HG03575 (cell line): ENCODE data around the gene PHB1.
"Not testable (repeated sequence)": the region's sequence is repeated elsewhere in the genome, so short reads cannot be mapped to it uniquely, and the experiment has no call there.

Experiments used
- ATAC-seq: cut with Tn5 transposase; IDR thresholded peaks from one replicate; pipeline ENCODE4 v1.9.1; 2021; ENCODE audit not compliant: unreplicated experiment, insufficient number of reproducible peaks, low FRiP score; ENCODE audit errors: extremely low read depth

The PHB1 gene

DNA sequence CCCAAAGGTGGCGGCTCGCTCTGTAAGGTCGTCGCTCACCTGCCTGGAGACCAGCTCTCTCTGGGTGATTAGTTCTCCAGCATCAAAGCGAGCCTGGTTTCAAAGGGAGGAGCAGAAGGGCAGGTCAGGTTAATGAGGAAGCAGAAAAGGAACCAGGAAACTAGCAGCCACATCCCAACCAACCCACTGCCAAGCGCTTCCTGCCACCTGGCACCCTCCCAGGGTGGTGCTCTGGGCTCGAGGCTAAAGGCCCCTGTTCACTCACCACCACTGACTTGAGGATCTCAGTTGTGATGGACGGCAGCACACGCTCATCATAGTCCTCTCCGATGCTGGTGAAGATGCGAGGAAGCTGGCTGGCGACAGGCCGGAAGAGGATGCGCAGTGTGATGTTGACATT lies 5.6 kb downstream of the PHB1 start:
- no peak for ATAC-seq

DNA sequence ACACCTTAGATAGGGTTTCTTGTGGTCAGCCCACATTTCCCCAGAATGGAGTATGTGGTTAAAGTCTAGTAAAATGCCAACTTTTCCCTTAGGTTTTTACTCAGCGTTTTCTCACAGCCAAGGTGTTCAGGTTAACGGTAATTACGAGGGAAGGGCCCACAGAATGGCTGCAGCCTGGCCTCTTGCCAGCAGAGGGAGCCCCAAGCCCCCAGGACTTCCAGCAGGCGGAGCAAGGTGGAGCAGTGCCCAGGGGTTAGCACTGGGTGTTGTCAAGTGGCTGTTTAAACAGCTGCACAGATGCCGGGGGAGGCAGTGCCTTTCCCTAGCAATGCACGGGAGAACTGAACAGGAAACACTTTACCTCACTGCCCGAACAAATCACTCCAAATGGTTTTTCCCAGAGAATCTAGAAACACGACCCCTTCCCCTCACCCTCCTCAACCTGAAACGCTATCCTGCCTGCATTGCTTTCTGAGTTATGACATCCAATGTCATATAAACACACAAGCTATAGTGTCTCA lies 6.6 kb downstream of the PHB1 start:
- ATAC-seq, result no peak

DNA sequence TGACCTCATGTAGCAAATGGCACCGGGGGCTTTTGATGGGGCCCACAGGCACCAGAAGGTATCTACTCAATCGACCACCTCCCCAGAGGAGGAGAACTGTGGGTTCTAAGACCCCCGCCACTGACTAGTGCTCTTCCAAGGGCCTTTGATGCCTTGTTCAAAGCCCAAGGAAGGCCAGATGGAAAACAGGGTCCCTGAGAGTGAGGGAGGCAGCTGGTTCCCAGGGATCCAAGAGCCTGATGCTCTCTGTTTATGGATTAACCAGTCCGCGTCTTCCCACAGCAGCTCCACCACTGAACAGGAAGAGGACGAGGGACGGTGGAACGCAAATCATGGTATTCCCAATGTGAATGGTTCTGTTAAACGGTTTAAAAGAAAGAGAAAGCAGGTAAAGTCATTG lies 7.6 kb downstream of the PHB1 start:
- no peak for ATAC-seq

DNA sequence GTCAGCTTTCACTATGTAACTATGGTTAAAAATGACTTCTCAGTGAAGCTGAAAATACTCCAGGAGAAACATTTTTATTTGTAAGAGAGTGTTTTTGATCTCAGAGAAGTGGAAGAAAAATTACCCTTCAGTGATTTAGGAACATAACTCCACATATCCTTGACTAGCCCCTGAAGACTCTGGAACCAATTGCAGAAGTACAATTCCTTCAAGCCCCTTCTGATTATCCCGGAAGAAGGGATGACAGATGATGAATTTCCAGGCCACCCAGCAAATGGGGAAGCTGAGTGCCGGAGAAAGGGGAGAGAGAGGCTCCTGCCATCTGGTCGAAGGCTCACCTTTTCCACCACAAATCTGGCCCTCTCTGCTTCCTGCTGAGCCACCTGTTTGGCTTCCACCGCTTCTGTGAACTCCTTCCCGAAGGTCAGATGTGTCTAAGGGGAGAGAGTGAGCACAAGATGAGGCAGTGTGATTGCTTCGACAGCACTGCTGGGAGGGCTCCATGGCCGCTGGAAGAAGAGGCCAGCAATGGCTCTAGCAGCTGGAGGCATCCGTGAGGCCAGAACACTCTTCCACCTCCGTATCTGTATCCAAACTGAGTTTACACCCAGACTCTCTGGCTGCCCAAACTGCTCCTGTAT lies 8.1 kb downstream of the PHB1 start:
- no peak for ATAC-seq

DNA sequence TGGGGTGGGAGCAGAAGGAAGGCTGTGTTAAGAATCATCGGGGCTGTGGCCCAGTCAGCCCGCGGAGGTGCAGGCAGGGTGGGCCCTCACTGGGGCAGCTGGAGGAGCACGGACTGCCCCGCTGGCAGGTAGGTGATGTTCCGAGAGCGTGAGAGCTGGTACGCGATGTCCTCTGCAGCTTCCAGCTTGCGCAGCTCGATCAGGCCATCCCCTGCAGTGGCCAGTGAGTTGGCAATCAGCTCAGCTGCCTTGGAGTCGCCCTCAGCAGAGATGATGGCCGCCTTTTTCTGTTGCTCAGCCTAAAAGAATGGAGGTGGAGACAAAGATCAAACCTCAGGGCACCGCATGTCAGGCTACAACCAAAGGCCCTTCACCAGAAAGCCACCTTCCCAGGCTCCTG lies 9.8 kb downstream of the PHB1 start:
- no peak for ATAC-seq

- no peak for ATAC-seq
These were observed 10.3 kb downstream of the PHB1 start for GRCh38 chr17:49404361-49404760.

DNA sequence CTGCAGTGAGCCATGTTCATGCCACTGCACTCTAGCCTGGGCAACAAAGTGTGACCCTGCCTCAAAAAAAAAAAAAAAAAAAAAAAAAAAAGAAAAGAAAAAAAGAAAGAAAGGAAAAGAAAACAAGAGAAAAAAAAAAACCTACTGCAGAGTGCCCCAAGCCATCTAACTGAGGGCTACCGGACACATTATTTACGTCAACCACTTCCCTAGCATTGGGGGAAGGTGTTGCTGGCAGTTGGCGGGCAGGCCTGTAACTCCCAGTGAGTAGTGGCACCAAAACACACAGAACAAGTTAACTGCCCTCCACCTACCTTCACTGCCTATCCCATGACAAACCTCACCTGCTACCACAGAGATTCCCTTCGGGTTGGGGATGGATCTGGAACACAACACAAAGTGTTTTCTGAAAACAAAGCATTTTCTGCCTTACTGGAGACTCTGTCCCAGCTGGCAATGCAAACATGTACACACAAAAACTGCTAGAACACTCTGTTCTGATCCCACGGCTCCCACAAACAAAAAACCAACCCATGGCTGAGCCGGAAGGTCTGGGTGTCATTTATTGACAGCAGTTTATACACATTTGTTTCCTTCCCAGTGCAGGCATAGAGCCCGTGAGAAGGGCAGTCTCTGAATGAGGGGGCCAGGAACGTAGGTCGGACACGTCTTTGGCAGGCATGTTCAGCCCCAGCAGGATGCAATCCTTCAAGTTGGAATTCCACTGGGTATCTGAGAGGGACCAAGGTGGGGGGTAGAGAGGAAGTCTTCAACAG lies 11.0 kb downstream of the PHB1 start:
- no peak for ATAC-seq

GRCh38 chr17:49402706-49403105 lies 12.0 kb downstream of the PHB1 start:
- ATAC-seq, result no peak

GRCh38 chr17:49401971-49402611 lies 12.6 kb downstream of the PHB1 start:
- ATAC-seq, result no peak

DNA sequence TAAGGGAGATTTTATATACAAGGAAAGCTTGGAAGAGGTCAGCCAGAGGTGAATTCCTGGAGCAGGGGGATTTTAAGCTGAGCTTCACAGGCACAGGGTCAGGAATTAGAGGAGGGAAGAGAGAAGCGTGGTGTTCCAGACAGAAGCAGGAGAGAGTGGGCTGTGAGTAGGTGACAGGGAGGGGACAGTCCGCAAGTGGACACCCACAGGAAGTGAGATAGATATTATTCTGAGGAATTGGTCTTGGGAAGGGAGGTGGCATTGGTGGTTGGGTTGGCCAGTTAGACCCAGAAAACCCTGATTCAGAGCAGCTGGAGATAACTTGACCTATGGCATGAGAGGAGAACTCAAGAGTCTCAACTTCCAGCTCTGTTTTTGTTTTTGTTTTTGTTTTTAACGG lies 14.7 kb downstream of the PHB1 start:
- no peak for ATAC-seq

- no peak for ATAC-seq
These were observed 17.1 kb downstream of the PHB1 start for GRCh38 chr17:49397586-49397985.

DNA sequence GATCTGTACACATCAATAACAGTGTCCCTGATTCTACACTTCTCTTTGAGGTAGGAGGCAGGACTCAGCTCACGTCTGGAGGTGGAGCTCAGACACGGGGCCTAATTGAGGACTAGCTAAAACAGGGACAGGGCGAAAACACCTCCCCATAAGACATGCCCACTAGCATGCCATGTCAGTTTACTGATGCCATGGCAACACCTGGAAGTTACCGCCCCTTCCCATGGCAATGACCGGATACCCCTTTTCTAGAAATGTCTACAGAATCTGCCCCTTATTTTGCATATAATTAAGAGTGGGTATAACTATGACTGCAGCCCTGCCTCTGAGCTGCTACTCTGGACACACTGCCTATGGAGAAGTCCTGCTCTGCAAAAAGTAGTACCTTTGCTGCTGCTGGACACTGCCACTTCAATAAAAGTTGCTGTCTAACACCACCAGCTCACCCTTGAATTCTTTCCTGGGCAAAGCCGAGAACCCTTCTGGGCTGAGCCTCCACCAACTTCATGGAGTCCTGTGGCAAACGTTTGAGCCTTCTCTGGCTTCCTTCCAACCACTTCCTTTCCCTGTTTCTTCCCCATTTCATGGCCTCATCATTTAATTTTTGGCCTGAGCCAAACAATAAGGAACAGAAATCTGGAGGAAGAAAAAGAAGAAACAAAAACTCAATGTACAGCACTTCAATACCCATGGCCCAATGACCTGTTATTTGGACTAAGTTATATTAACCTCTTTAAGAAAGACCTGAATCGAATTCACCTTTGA lies 21.0 kb downstream of the PHB1 start:
- no peak for ATAC-seq

DNA sequence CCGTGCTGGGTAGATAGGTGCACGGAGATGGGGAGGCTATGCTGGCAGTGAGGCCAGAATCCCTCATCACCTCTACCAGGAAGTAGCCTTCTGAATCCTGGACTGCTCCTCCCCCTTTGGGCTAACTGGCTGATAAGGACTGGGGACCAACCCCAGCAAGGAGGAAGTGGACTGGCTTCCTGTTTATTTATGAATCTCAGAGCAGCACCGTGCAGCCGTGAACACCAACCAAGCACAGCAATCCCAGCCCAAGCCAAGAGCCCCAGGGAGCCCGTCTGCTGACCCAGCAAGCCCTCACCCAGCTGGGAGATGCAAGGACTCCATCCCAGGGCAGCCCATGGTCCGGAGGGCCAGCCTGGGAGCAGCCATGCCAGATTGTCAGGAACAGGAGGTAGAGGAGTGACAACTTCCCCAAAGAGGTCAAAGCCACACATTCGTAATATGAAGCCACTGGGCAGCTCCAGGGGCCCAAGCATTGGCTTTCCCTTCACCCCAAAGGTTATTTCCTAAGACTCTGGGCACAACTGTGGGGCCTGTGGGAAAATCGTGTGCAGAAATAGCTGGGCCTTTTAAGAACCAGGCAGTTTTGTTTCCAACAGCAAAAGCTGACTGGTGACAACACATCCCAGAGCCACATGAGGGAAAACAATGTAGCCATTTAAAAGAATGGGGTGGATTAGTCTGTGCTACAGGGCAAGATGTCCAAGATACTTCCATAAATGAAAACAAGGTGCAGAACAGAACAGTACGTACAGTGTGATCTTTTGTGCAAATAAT lies 23.9 kb downstream of the PHB1 start:
- no peak for ATAC-seq

GRCh38 chr17:49389514-49390347 lies 25.0 kb downstream of the PHB1 start:
- not testable (repeated sequence) for ATAC-seq

GRCh38 chr17:49388692-49389513 lies 25.8 kb downstream of the PHB1 start:
- no peak for ATAC-seq

GRCh38 chr17:49388290-49388640 lies 26.4 kb downstream of the PHB1 start:
- no peak for ATAC-seq
